GM12801 (cell line): ENCODE measurements around the gene NPW.

Experiments used
- CTCF ChIP-seq: IDR thresholded peaks from one replicate; pipeline ENCODE4 v1.5.1; 2011; ENCODE audit warnings: control low read depth; ENCODE audit not compliant: insufficient read length; ENCODE audit errors: extremely low read depth

Gene NPW

GRCh38 chr16:1976216-1976520 is 43.4 kb upstream of the NPW start:
- no peak for TF ChIP-seq CTCF

GRCh38 chr16:1976951-1977874 is 42.4 kb upstream of the NPW start:
- TF ChIP-seq CTCF, result no peak

GRCh38 chr16:1977875-1978268 is 41.7 kb upstream of the NPW start:
- TF ChIP-seq CTCF, result no peak

GRCh38 chr16:1978476-1979120 is 41.0 kb upstream of the NPW start:
- TF ChIP-seq CTCF, result no peak

GRCh38 chr16:1979271-1980029 is 40.1 kb upstream of the NPW start:
- no peak for TF ChIP-seq CTCF

GRCh38 chr16:1980030-1980769 is 39.4 kb upstream of the NPW start:
- TF ChIP-seq CTCF, result no peak

- TF ChIP-seq CTCF, result no peak
Measured at GRCh38 chr16:1980770-1981087, 38.9 kb upstream of the NPW start.
